ENCODE data around the gene EHMT1. TPM values are rescaled to one million over a fixed set of nuclear protein-coding genes. Genes with fewer than 3 reads are reported as not detected.
A peak's percentile ranks its signal among the peaks of the same experiment; 100 is the strongest.

The EHMT1 gene
- total RNA-seq, 1 donor from 2014 or later: 64.5 TPM

DNA sequence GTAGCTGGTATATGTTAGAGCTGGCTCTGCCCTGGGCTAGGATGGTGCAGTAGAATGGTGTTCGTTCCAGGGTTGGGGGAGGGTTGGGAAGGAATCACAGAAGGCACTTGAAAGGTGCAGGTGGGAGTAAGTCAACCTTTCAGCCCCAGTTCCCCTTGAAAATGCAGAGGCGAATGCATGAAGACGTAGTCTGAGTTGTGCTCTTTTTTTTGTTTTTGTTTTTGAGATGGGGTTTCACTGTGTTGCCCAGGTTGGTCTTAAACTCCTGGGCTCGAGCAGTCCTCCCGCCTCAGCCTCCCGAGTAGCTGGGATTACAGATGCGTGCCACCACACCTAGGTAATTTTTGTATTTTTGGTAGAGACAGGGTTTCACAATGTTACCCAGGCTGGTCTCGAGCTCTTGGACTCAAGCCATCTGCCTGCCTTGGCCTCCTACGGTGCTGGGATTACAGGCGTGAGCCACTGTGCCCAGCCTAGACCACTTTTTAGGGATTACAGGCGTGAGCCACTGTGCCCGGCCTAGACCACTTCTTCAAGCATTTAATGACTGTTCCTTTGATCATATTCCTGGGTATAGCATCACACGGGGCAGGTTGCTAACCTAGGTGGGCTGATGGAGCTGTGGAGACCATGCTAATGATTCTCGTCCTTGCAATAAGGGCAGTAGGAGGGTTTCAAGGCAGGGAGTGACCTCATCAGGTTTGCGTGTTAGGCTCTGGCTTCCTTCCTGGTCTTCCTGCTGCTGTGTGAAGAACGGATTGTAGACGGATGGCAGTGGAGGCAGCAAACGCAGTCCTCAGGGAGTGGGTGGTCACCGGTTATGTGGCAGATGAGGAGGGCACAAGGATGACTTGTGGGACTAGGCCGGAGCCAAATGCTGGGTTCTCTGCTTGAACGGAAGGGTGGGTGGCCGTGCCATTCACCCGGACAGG lies 13.7 kb downstream of the EHMT1 start:
- peaks cover 75% of the 10 kb centered on the region for H4K20me1 ChIP-seq (ENCODE audit: insufficient read depth, low read length)
- no peak overlapping the region for H3K27ac Mint-ChIP-seq (ENCODE audit: unreplicated experiment)
- no peaks in the 10 kb centered on the region for H3K36me3 ChIP-seq (ENCODE audit: insufficient read depth, low read length)
- no peak overlapping the region for H3K9ac ChIP-seq (ENCODE audit: low read length)
- H3K27me3 ChIP-seq (ENCODE audit: insufficient read depth, low read length): no peaks in the 10 kb centered on the region
- DNase-seq (ENCODE audit: low read depth) (no peak), FAIRE-seq (no peak)
- H3K9me3 ChIP-seq (ENCODE audit: insufficient read depth, low read depth, low read length): no peaks in the 10 kb centered on the region
- H3K27me3 Mint-ChIP-seq (ENCODE audit: low read depth, unreplicated experiment): no peaks in the 10 kb centered on the region
- no peak overlapping the region for H3K27ac ChIP-seq (ENCODE audit: low read depth, low read length)
- H3K4me3 Mint-ChIP-seq (ENCODE audit: unreplicated experiment): peak overlapping the region; percentile 28
- no peak overlapping the region for H3K4me2 ChIP-seq (ENCODE audit: low read length)
- H3K4me1 Mint-ChIP-seq (ENCODE audit: low read depth, unreplicated experiment): peaks cover 27% of the 10 kb centered on the region
- no peaks in the 10 kb centered on the region for H3K9me3 Mint-ChIP-seq (ENCODE audit: unreplicated experiment)
- TF ChIP-seq, protein P1, sequence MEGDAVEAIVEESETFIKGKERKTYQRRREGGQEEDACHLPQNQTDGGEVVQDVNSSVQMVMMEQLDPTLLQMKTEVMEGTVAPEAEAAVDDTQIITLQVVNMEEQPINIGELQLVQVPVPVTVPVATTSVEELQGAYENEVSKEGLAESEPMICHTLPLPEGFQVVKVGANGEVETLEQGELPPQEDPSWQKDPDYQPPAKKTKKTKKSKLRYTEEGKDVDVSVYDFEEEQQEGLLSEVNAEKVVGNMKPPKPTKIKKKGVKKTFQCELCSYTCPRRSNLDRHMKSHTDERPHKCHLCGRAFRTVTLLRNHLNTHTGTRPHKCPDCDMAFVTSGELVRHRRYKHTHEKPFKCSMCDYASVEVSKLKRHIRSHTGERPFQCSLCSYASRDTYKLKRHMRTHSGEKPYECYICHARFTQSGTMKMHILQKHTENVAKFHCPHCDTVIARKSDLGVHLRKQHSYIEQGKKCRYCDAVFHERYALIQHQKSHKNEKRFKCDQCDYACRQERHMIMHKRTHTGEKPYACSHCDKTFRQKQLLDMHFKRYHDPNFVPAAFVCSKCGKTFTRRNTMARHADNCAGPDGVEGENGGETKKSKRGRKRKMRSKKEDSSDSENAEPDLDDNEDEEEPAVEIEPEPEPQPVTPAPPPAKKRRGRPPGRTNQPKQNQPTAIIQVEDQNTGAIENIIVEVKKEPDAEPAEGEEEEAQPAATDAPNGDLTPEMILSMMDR (IDR thresholded peaks at IDR 0.05; ENCODE audit: insufficient read depth, low read depth, low read length): no peak
- no peak for TF ChIP-seq EZH2 (IDR thresholded peaks at IDR 0.05; ENCODE audit: insufficient read depth, low read length)
- no peak overlapping the region for H2AFZ ChIP-seq (ENCODE audit: low read depth, low read length)
- H3K4me3 ChIP-seq (ENCODE audit: insufficient read depth, low read depth, low read length): no peak overlapping the region
- peaks cover 91% of the 10 kb centered on the region for H3K79me2 ChIP-seq (ENCODE audit: insufficient read depth, low read length)
- peaks cover 2% of the 10 kb centered on the region for H3K4me1 ChIP-seq (ENCODE audit: insufficient read depth, low read length)
- H3K36me3 Mint-ChIP-seq (ENCODE audit: low read depth, unreplicated experiment): peaks cover 3% of the 10 kb centered on the region

DNA sequence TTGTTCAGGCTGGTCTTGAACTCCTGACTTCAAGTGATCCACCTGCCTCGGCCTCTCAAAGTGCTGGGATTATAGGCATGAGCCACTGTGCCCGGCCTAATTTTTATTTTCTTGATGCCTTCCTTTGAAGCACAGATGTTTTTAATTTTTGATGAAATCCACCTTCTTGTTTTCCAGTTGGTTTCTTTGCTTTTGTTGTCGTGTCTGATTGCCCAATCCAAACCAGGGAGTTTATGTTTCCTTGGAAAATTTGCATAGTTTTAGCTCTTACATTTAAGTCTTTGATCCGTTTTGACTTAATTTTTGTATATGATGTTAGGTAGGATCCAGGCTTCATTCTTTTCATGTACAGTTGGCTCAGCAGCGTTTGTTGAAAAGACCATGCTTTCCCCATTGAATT lies 15.2 kb downstream of the EHMT1 start:
- Histone ChIP-seq H3K9me3 (ENCODE audit: insufficient read depth, low read depth, low read length) (no peaks in the 10 kb centered on the region), H3K4me2 (ENCODE audit: low read length) (no peak overlapping the region), H2AFZ (ENCODE audit: low read depth, low read length) (no peak overlapping the region), H4K20me1 (ENCODE audit: insufficient read depth, low read length) (peaks cover 76% of the 10 kb centered on the region), H3K4me1 (ENCODE audit: insufficient read depth, low read length) (peaks cover 2% of the 10 kb centered on the region), H3K36me3 (ENCODE audit: insufficient read depth, low read length) (no peaks in the 10 kb centered on the region), H3K27ac (ENCODE audit: low read depth, low read length) (no peak overlapping the region), H3K4me3 (ENCODE audit: insufficient read depth, low read depth, low read length) (no peak overlapping the region), H3K79me2 (ENCODE audit: insufficient read depth, low read length) (peaks cover 91% of the 10 kb centered on the region), H3K27me3 (ENCODE audit: insufficient read depth, low read length) (no peaks in the 10 kb centered on the region), H3K9ac (ENCODE audit: low read length) (no peak overlapping the region)
- TF ChIP-seq, protein P1 (IDR thresholded peaks at IDR 0.05; ENCODE audit: insufficient read depth, low read depth, low read length): no peak
- TF ChIP-seq EZH2 (IDR thresholded peaks at IDR 0.05; ENCODE audit: insufficient read depth, low read length): no peak
- H3K4me1 Mint-ChIP-seq (ENCODE audit: low read depth, unreplicated experiment): peaks cover 21% of the 10 kb centered on the region
- no peaks in the 10 kb centered on the region for H3K9me3 Mint-ChIP-seq (ENCODE audit: unreplicated experiment)
- H3K27me3 Mint-ChIP-seq (ENCODE audit: low read depth, unreplicated experiment): no peaks in the 10 kb centered on the region
- no peak overlapping the region for H3K27ac Mint-ChIP-seq (ENCODE audit: unreplicated experiment)
- H3K36me3 Mint-ChIP-seq (ENCODE audit: low read depth, unreplicated experiment): peaks cover 3% of the 10 kb centered on the region
- DNase-seq (ENCODE audit: low read depth) (no peak), FAIRE-seq (no peak)
- H3K4me3 Mint-ChIP-seq (ENCODE audit: unreplicated experiment): no peak overlapping the region

DNA sequence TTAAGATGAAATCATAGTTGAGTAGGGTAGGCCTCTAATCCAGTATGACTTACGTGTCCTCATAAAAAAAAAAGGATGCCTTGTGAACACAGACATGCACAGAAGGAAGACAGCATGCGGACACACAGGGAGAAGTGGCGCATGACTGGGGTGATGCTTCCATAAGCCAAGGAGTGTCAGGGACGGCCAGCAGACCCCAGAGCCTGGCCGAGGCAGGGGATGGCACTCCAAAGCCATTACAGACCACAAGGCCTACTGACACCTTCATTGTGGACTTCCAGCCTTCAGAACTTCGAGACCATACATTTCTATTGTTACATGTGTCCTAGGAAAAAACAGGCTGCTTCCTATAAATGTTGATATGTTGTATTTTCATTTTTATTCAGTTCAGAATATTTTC lies 19.9 kb downstream of the EHMT1 start:
- H3K4me3 Mint-ChIP-seq (ENCODE audit: unreplicated experiment): no peak overlapping the region
- Histone ChIP-seq H3K27me3 (ENCODE audit: insufficient read depth, low read length) (no peaks in the 10 kb centered on the region), H3K4me2 (ENCODE audit: low read length) (no peak overlapping the region), H2AFZ (ENCODE audit: low read depth, low read length) (no peak overlapping the region), H3K9me3 (ENCODE audit: insufficient read depth, low read depth, low read length) (no peaks in the 10 kb centered on the region), H3K9ac (ENCODE audit: low read length) (no peak overlapping the region), H3K27ac (ENCODE audit: low read depth, low read length) (no peak overlapping the region), H3K4me3 (ENCODE audit: insufficient read depth, low read depth, low read length) (no peak overlapping the region), H3K4me1 (ENCODE audit: insufficient read depth, low read length) (no peaks in the 10 kb centered on the region), H4K20me1 (ENCODE audit: insufficient read depth, low read length) (peaks cover 76% of the 10 kb centered on the region), H3K36me3 (ENCODE audit: insufficient read depth, low read length) (no peaks in the 10 kb centered on the region), H3K79me2 (ENCODE audit: insufficient read depth, low read length) (peaks cover 92% of the 10 kb centered on the region)
- peaks cover 4% of the 10 kb centered on the region for H3K4me1 Mint-ChIP-seq (ENCODE audit: low read depth, unreplicated experiment)
- H3K9me3 Mint-ChIP-seq (ENCODE audit: unreplicated experiment): no peaks in the 10 kb centered on the region
- TF ChIP-seq EZH2 (IDR thresholded peaks at IDR 0.05; ENCODE audit: insufficient read depth, low read length): no peak
- TF ChIP-seq, protein P1 (IDR thresholded peaks at IDR 0.05; ENCODE audit: insufficient read depth, low read depth, low read length): no peak
- no peaks in the 10 kb centered on the region for H3K27me3 Mint-ChIP-seq (ENCODE audit: low read depth, unreplicated experiment)
- H3K36me3 Mint-ChIP-seq (ENCODE audit: low read depth, unreplicated experiment): peaks cover 7% of the 10 kb centered on the region
- no peak overlapping the region for H3K27ac Mint-ChIP-seq (ENCODE audit: unreplicated experiment)
- FAIRE-seq: no peak
- DNase-seq (ENCODE audit: low read depth): no peak

All from astrocyte (in vitro differentiated cells and primary cell).